Activated CD4-positive, alpha-beta T cell treated with anti-CD3 and anti-CD28 coated beads, Interleukin-2, amount 10 ng/mL, durations not matched to agents 7 days and 5 days (primary cell): ENCODE data around the gene TADA2B. TPM values are rescaled to one million over a fixed set of nuclear protein-coding genes. Genes with fewer than 3 reads are reported as not detected.

Source experiments
- CTCF ChIA-PET: fragments of 350-600 bp; sonication (Branson Sonifier 250); formaldehyde crosslinking; loops from one replicate; lab custom pipeline; 2021; ENCODE audit warnings: antibody characterized with exemption; lab: Charles Lee
- POLR2A ChIA-PET: fragments of 350-600 bp; sonication (Branson Sonifier 250); formaldehyde crosslinking; loops from one replicate; lab custom pipeline; 2021; ENCODE audit warnings: antibody characterized with exemption; lab: Charles Lee
- DNase-seq: peaks from one replicate; pipeline ENCODE4 v3.0.0-alpha.2; 2020
- H3K27ac Mint-ChIP-seq: one replicate; pipeline ENCODE4 v1.8.0; 2021; ENCODE audit warnings: mild to moderate bottlenecking, moderate library complexity, mixed read lengths
- H3K27me3 Mint-ChIP-seq: one replicate; pipeline ENCODE4 v1.8.0; 2021; ENCODE audit warnings: mixed read lengths
- H3K36me3 Mint-ChIP-seq: one replicate; pipeline ENCODE4 v1.8.0; 2021; ENCODE audit warnings: low read depth, mixed read lengths
- H3K4me1 Mint-ChIP-seq: one replicate; pipeline ENCODE4 v1.8.0; 2021; ENCODE audit warnings: mixed read lengths
- H3K4me3 Mint-ChIP-seq: one replicate; pipeline ENCODE4 v1.8.0; 2021; ENCODE audit warnings: mild to moderate bottlenecking, moderate library complexity, mixed read lengths
- H3K9me3 Mint-ChIP-seq: one replicate; pipeline ENCODE4 v1.8.0; 2021; ENCODE audit warnings: mixed read lengths
- total RNA-seq, 2 experiments: library from RNA; stranded (reverse); gene quantifications; one replicate each; pipeline ENCODE4 v1.2.3, GENCODE V29; 2021

The TADA2B gene
- total RNA-seq, 2 experiments from 2014 or later: 25.5 to 26.1 TPM

GRCh38 chr4:7007142-7007907 lies 35.8 kb upstream of the TADA2B start:
- CTCF ChIA-PET: interaction anchor here (2.7 kb wide), 1 partner anchor 36 kb away, joined by 8 read pairs; the partner anchor contains the start of gene TADA2B
- Mint-ChIP-seq H3K4me3 (no peak overlapping the region), H3K27ac (peak overlapping the region; percentile 54), H3K4me1 (peaks cover 4% of the 10 kb centered on the region), H3K27me3 (no peaks in the 10 kb centered on the region), H3K9me3 (no peaks in the 10 kb centered on the region), H3K36me3 (peaks cover 57% of the 10 kb centered on the region)
- POLR2A ChIA-PET: no interaction called here
- no peak for DNase-seq

DNA sequence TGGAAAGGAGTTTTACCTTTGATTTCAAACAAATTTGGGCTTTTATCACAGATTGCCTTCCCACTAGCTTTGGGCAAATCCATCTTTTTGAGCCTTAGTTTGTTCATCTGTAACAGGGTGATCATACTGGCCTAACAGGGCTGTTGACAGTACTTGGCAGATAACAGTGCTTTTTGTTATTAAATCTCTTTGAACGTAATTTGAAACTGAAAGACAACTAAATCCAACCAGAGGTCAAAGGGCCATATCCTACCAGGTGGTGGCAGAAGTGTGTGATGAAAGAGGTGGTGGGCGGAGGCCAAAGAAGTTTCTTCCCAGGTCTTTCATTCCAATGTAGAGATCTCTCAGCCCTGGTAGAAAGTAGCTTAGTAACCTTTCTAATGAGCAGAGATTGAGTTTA lies 35.2 kb upstream of the TADA2B start:
- DNase-seq: no peak
- Mint-ChIP-seq H3K27ac (no peak overlapping the region), H3K4me3 (no peak overlapping the region), H3K9me3 (no peaks in the 10 kb centered on the region), H3K36me3 (peaks cover 54% of the 10 kb centered on the region), H3K27me3 (no peaks in the 10 kb centered on the region), H3K4me1 (peaks cover 8% of the 10 kb centered on the region)
- CTCF ChIA-PET: interaction anchor here (0.9 to 2.7 kb wide), 2 partner anchors 9 to 35 kb away, joined by 4 to 8 read pairs; partner anchors contain the start of gene TADA2B
- POLR2A ChIA-PET: no interaction called here

- no peaks in the 10 kb centered on the region for H3K27me3 Mint-ChIP-seq
- no peak overlapping the region for H3K27ac Mint-ChIP-seq
- ChIA-PET CTCF (interaction anchor here (1.2 to 2.7 kb wide), 2 partner anchors 19 to 33 kb away, joined by 3 to 8 read pairs; partner anchors contain the start of gene TADA2B), POLR2A (no interaction called here)
- H3K4me1 Mint-ChIP-seq: peaks cover 20% of the 10 kb centered on the region
- no peaks in the 10 kb centered on the region for H3K9me3 Mint-ChIP-seq
- H3K36me3 Mint-ChIP-seq: peaks cover 58% of the 10 kb centered on the region
- H3K4me3 Mint-ChIP-seq: no peak overlapping the region
- no peak for DNase-seq
These were observed 33.6 kb upstream of the TADA2B start for GRCh38 chr4:7009564-7009963.

DNA sequence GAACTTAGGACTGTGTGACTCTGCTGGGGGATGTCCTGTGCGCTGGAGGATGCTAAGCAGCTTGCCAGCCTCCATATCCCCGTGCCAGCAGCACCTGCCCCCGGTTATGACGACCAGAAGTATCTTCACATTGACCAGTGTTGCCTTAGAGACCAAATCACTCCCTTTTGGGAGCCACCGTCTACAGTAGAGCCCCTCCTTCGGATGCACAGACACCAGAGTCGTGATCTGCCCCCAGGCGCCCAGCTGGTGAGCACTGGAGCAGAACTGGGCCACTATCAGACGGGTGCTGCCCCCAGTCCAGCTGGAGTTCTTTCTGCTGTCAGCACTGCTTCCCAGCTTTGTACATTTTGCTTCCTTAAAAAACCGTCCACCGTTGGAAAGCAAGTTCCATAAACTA lies 30.0 kb upstream of the TADA2B start:
- H3K4me3 Mint-ChIP-seq: no peak overlapping the region
- ChIA-PET CTCF (interaction anchor here (0.9 to 3.9 kb wide), 3 partner anchors 16 to 32 kb away, joined by 4 to 10 read pairs (median 4); partner anchors contain the start of gene TADA2B), POLR2A (no interaction called here)
- H3K4me1 Mint-ChIP-seq: peaks cover 16% of the 10 kb centered on the region
- peaks cover 51% of the 10 kb centered on the region for H3K36me3 Mint-ChIP-seq
- H3K9me3 Mint-ChIP-seq: no peaks in the 10 kb centered on the region
- H3K27ac Mint-ChIP-seq: no peak overlapping the region
- H3K27me3 Mint-ChIP-seq: no peaks in the 10 kb centered on the region
- no peak for DNase-seq

GRCh38 chr4:7014815-7015214 lies 28.4 kb upstream of the TADA2B start:
- H3K27me3 Mint-ChIP-seq: no peaks in the 10 kb centered on the region
- DNase-seq: no peak
- H3K4me1 Mint-ChIP-seq: peaks cover 16% of the 10 kb centered on the region
- H3K4me3 Mint-ChIP-seq: no peak overlapping the region
- no peaks in the 10 kb centered on the region for H3K9me3 Mint-ChIP-seq
- CTCF ChIA-PET: interaction anchor here (1.0 to 3.9 kb wide), 3 partner anchors 16 to 28 kb away, joined by 3 to 10 read pairs (median 3); partner anchors contain the start of gene TADA2B
- H3K36me3 Mint-ChIP-seq: peaks cover 42% of the 10 kb centered on the region
- POLR2A ChIA-PET: no interaction called here
- H3K27ac Mint-ChIP-seq: no peak overlapping the region

DNA sequence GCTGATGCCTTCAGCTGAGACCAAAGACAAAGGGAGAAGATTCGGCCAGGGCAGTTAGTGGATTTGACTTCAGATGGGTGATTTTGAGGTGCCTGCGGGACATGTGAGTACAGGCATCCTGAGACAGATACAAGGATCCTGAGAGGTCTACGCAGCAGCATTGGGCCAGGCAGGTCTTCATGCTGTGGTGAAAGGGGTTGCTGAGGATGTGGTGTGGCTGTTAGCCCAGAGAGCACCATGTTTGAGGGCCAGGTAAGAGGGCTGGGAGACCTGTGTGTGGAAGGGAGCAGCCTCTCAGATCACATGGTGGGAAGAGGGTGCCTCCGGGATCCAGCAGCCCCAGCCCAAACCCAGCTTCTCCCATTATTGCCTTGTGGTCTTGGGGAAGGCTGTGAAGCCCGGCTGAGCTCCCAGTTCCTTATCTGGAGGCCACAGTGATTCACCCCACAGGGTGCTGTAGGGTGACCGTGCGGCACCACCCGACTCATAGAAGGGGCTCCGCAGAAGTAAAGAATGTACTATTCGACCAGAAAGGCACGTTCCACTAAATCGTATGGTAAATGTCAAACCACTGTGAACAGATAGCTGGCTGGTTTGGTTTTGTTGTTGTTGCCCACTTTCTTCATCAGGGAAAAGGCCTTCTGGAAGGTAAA lies 27.7 kb upstream of the TADA2B start:
- ChIA-PET CTCF (interaction anchor here (1.0 to 3.9 kb wide), 5 partner anchors 10 to 27 kb away, joined by 3 to 10 read pairs (median 3); partner anchors contain the start of gene TADA2B), POLR2A (no interaction called here)
- H3K27ac Mint-ChIP-seq: no peak overlapping the region

GRCh38 chr4:7016086-7016485 lies 27.1 kb upstream of the TADA2B start:
- H3K36me3 Mint-ChIP-seq: peaks cover 32% of the 10 kb centered on the region
- DNase-seq: no peak
- no peak overlapping the region for H3K27ac Mint-ChIP-seq
- ChIA-PET POLR2A (no interaction called here), CTCF (interaction anchor here (1.0 to 3.9 kb wide), 3 partner anchors 11 to 27 kb away, joined by 3 to 10 read pairs (median 4); partner anchors contain the start of gene TADA2B)
- no peak overlapping the region for H3K4me3 Mint-ChIP-seq
- H3K9me3 Mint-ChIP-seq: no peaks in the 10 kb centered on the region
- H3K4me1 Mint-ChIP-seq: peaks cover 16% of the 10 kb centered on the region
- H3K27me3 Mint-ChIP-seq: no peaks in the 10 kb centered on the region

More for the DNA sequence above, 27.7 kb upstream of the TADA2B start:
- DNase-seq: no peak
- no peaks in the 10 kb centered on the region for H3K27me3 Mint-ChIP-seq
- no peaks in the 10 kb centered on the region for H3K9me3 Mint-ChIP-seq
- peaks cover 16% of the 10 kb centered on the region for H3K4me1 Mint-ChIP-seq
- peaks cover 36% of the 10 kb centered on the region for H3K36me3 Mint-ChIP-seq
- H3K4me3 Mint-ChIP-seq: no peak overlapping the region

DNA sequence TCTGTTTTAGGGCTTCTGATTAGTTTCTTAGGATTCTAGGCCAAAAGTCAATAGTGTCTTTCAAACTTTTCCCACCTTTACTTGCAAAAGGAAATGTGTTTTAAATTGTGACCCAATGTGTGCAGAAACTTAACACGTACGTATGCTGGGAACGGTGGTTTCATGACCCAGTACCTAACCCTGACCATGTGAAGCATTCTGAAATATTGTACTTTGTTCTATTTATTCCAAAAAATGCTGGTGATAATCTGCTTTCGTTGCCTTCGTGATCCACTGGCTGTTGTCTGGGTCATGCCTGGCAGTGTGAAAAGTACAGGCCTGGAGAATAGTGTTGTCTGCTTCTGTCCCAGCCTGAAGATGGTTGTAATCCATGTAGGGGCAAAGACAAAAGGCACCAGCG lies 26.7 kb upstream of the TADA2B start:
- peaks cover 16% of the 10 kb centered on the region for H3K4me1 Mint-ChIP-seq
- peaks cover 27% of the 10 kb centered on the region for H3K36me3 Mint-ChIP-seq
- no peaks in the 10 kb centered on the region for H3K9me3 Mint-ChIP-seq
- no peak overlapping the region for H3K4me3 Mint-ChIP-seq
- no peak for DNase-seq
- H3K27ac Mint-ChIP-seq: no peak overlapping the region
- ChIA-PET POLR2A (no interaction called here), CTCF (interaction anchor here (1.0 to 3.9 kb wide), 3 partner anchors 15 to 26 kb away, joined by 3 to 10 read pairs (median 4); partner anchors contain the start of gene TADA2B)
- H3K27me3 Mint-ChIP-seq: no peaks in the 10 kb centered on the region

GRCh38 chr4:7017446-7018048 lies 25.6 kb upstream of the TADA2B start:
- Mint-ChIP-seq H3K9me3 (no peaks in the 10 kb centered on the region), H3K36me3 (peaks cover 23% of the 10 kb centered on the region), H3K27me3 (no peaks in the 10 kb centered on the region), H3K27ac (no peak overlapping the region), H3K4me3 (no peak overlapping the region), H3K4me1 (peaks cover 14% of the 10 kb centered on the region)
- no peak for DNase-seq
- ChIA-PET CTCF (interaction anchor here (1.0 to 1.6 kb wide), 5 partner anchors 9 to 32 kb away, joined by 3 to 5 read pairs (median 4); partner anchors contain the start of gene TADA2B), POLR2A (no interaction called here)

GRCh38 chr4:7018281-7018680 lies 24.9 kb upstream of the TADA2B start:
- Mint-ChIP-seq H3K36me3 (peaks cover 21% of the 10 kb centered on the region), H3K4me3 (no peak overlapping the region), H3K27ac (no peak overlapping the region), H3K27me3 (no peaks in the 10 kb centered on the region), H3K9me3 (no peaks in the 10 kb centered on the region), H3K4me1 (peaks cover 8% of the 10 kb centered on the region)
- CTCF ChIA-PET: interaction anchor here (1.4 to 1.6 kb wide), 2 partner anchors 25 to 31 kb away, joined by 3 to 5 read pairs; partner anchors contain the start of gene TADA2B
- no peak for DNase-seq
- POLR2A ChIA-PET: no interaction called here

DNA sequence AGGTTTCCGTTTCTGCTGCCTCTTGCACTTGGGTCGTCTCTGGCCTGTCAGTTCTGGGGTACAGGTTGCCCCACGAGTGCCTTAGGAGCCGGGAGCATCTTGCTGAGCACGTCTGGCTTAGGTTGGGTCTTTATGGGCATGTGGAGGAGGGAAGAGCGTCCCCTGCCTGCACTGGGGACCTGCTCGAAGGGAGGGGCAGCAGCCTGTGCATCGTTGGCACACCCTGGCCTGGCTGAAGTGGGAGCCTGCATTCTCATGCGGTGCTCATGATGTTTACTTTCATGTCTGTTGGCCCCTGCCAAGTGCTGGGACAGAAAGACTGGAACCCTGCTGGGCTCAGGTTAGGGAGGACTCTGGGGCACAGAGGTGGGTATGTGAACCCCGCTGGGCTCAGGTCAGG lies 23.8 kb upstream of the TADA2B start:
- CTCF ChIA-PET: no interaction called here
- POLR2A ChIA-PET: no interaction called here
- no peak overlapping the region for H3K27ac Mint-ChIP-seq
- no peaks in the 10 kb centered on the region for H3K9me3 Mint-ChIP-seq
- no peaks in the 10 kb centered on the region for H3K27me3 Mint-ChIP-seq
- H3K4me3 Mint-ChIP-seq: no peak overlapping the region
- no peak for DNase-seq
- H3K36me3 Mint-ChIP-seq: peaks cover 14% of the 10 kb centered on the region
- H3K4me1 Mint-ChIP-seq: peaks cover 1% of the 10 kb centered on the region

DNA sequence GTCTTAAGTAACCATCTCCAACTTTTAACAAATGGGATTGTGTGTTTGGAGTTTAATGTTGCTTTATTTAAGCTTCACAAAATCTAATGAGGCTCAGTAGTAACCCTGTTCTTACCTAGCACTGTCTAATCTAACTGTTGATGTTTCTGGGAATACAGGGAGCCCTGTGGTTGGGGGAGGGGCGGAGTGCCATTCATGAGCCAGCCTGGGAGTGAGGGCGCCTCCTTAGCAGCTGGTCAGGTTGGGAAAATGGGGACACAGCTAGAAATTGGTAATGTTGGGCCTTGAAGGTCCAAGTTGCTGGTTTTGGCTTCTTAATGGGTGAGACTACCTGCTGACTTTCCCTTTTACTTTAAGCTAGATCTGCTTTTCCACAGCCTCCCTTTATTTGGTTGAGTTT lies 22.9 kb upstream of the TADA2B start:
- CTCF ChIA-PET: interaction anchor here (1.2 kb wide), 1 partner anchor 36 kb away, joined by 4 read pairs; no protein-coding TSS in a partner anchor
- no peak for DNase-seq
- H3K27me3 Mint-ChIP-seq: no peaks in the 10 kb centered on the region
- H3K27ac Mint-ChIP-seq: no peak overlapping the region
- peaks cover 8% of the 10 kb centered on the region for H3K36me3 Mint-ChIP-seq
- POLR2A ChIA-PET: no interaction called here
- H3K4me1 Mint-ChIP-seq: no peaks in the 10 kb centered on the region
- no peaks in the 10 kb centered on the region for H3K9me3 Mint-ChIP-seq
- H3K4me3 Mint-ChIP-seq: no peak overlapping the region
